Measurements from ENCODE around the gene CD109.
"Not testable (repeated sequence)": the region's sequence is repeated elsewhere in the genome, so short reads cannot be mapped to it uniquely, and the experiment has no call there.

The CD109 gene

DNA sequence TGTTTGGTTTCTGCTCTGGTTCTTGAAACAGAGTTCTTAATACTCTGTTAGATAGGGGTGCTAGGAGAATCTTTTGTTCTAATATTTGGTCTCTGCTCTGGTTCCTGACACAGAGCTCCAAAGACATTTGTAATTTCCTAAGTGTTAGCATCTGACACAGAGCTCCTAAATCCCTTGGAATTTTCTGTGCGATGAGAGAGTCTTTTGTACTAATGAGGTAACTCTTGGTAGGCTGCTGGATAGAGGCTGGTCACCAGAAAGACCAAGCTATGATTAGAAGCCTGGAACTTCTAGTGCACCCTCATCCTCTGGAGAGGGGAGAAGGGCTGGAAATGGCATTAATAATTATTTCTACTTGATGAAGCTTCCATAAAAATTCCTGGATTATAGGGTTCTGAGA is 7.7 kb upstream of the CD109 start:
- no peak for DNase-seq (ENCODE audit: low read depth)

DNA sequence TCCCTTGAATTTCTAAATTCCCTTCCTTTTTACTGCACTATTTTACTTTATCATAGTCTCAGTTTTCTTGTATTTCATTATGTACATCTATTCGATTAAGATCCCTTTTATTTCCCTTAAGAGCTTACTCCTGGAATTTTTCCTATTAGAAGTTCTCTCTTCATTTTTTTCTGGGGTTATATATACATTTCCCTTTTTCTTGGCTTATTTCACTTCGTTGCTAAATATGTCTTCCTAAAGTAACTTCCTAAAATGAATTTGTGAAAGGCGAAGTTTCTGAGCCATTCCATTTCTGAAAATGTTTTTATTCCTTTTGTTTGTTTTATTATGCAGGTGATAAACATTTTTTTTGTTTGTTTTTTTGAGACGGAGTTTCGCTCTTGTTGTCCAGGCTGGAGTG is 5.9 kb upstream of the CD109 start:
- DNase-seq (ENCODE audit: low read depth) = no peak

DNA sequence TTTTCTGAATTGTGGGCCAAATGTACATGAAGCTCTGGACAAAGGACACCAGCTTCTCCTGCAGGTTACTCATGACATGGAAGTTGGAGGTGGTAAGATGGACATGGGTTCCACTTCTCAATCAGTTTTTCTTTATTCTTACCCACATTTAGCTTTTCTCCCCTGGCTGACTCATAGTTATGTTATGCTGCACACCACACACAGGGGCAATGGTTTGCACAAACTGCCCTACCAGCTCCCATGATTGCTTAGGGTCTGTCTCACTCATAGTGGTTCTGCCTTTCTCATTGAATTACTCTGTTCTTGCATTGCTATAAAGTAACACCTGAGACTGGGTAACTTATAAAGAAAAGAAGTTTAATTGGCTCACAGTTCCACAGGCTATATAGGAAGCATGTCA is 4.5 kb upstream of the CD109 start:
- no peak for DNase-seq (ENCODE audit: low read depth)

DNA sequence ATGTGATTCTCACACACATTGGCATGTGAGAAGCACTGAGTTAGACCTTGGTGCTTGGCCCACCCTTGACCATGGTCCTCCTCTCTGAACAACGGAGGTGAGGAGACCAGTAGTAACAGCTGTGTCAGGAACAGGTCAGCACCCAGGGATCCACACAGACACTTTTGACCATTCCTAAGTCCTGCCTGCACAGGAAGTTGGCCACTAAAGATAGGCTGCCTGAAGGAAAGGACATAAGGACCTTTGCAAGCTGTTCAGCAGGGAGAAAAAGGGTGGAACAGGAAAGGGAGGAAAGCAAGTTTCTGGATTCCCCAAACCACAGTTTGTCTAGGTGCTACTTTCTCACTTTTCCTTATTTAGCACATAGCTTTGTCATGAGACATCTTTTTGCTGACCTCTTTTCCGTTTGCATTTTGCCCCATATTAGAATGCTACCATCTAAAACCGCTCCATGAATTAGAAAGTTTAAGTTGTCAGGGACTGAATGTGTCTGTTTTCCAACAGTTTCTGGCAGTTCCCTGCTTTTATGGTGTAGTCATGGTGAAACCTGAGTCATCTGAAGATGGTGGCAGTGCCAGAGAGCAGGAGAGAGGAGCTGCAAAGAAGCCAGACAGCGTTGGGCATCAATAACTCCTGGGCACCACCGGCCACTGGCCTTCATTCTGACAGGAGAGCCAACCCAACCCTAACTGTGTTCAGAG is 1.1 kb upstream of the CD109 start:
- no peak for DNase-seq (ENCODE audit: low read depth)

DNA sequence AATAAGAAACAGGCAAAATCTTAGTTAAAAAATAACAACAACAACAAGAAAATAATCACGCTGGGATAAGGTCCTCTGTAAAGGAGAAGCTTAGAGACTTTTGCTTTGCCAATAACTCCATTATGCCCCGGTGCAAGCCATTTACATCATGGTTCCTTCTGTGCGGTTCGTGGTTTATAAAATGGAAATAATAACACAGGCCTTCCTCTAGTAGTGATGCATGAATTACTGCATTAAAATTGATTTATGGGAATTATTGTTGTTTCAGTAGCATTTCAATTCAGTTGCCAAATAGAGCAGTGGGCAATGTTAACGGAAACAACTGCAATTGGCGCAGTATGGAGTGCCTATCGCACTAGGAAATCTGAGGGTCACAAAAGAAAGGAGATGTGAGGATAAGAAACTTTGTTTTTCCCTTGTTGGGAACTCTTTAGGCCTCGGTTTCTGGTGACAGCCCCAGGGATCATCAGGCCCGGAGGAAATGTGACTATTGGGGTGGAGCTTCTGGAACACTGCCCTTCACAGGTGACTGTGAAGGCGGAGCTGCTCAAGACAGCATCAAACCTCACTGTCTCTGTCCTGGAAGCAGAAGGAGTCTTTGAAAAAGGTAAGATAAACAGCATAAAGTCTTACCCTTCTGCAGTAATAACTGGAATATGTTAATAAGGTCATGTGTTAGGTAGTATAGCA is 1.1 kb downstream of the CD109 start:
- no peak for DNase-seq (ENCODE audit: low read depth)

DNA sequence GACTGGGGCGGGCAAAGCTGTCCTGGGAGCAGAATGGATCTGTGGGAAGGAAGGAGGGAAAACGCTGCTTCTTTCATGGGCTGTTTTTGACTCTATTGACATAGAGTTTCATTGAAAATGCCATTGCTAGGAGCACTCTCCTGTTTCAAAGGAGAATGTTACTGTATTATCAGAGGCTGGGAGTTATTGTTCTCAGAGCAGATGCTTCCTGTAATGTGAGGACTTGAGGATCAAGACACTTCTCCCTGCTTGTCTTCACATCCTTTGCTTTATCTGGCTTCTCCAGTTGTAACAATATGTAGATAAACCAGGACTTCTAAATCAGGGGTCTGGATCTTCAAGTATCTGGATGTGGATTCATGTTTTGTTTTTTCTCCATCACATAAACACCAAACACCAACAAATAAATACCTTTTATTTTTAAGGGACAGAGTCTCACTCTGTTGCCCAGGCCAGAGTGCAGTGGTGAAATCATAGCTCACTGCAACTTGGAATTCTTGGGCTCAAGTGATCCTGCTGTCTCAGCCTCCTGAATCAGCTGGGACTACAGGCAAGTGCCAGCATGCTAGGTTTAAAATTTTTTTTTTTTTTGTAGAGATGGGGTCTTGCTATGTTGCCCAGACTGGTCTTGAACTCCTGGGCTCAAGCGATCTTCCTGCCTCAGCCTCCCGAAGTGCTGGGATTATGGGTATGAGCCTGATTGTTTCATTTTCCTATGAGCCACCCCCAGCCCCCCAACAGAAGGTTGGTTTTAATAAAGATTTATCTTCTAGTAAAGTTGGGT is 3.9 kb downstream of the CD109 start:
- DNase-seq (ENCODE audit: low read depth) = no peak

DNA sequence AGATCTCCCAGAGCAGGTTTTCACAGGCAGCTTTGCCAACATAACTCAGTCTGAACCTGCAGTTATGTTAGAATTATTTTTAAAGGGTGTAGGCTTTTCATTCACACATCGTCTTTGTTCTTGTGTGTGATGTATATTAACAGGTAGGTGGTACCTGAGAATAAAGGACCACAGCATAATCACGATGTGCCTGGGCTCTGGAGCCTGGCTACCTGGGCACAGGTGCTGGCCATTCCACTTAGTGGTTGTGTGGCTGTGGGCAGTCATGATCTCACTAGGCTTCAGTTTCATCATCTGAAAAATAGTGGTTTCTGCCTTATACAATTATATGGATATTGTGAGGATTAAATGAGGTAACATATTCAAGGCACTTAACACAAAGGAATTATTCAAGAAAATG is 6.4 kb downstream of the CD109 start:
- no peak for DNase-seq (ENCODE audit: low read depth)

DNA sequence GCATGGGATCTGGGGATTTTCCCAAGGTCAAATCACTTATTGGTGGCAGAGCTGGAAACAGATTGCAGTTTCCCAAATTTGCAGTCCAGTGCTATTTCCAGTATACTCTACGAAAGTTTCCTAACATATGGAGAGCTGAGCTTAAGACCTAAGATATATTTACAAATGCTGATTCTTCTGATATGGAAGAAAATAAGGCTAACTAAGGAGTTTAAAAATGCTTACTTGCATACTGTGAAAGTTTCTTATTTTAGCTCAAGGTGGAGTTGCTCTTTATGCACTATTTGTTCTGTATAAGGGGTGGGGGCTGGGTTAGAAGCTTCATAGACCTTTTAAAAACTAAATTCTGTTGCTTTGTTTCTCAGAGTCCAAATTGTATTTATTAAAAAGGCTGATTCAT is 7.5 kb downstream of the CD109 start:
- DNase-seq (ENCODE audit: low read depth) = no peak

DNA sequence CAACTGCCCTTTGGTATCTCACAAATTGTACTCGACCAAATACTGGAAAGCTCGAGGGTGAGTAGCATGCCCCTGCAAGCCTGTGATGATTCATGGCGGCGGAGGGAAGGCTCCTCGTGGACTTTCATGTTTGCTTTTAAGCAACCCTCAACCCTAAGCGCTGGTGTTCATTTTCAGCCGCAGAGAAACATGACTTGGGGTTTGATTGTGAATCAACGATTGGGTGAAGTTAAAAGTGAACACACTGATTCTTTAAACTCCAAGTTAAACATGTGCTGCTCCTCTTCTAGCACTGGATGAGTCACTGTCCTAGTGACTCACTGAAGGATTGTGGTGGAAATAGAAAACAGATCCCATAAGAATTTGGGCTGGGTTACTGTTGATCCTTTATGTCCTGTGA is 8.3 kb downstream of the CD109 start:
- DNase-seq (ENCODE audit: low read depth) = no peak

DNA sequence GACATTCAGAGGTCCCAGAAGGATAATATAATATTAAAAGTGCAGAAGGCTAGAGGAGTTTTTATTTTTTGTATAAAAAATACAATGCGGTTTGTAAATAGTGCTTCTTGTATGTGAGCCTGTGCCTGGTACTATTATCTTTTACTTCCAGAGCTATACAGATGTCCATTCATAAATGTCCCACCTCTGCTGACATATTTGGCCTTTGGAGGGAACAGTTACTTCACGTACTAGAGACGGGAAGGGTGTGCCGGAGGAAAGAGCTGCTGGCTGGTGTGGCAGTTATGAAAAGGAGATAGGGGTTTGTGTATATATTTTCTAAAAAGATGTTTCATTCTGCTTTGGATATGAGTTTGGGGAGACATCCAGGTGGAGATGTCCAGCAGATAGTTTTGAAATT is 8.8 kb downstream of the CD109 start:
- no peak for DNase-seq (ENCODE audit: low read depth)

DNA sequence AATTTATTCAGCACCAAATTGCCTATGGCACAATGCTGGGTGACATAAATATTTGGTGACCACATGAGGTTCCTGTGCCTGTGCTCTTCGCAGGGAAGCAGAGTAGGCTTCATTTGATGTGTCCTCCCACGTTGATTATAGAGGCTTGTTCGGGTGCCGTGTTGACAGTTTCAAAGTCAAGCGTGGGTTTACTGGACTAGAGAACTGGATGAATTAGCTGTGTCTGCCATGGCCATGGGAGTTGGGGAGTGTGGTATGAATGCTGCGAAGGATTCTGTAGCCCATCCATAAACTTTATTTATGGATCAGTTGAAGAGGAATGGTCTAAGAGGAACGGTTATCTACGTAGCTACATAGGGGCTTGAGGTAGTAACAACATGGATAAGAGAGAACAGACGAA is 11.0 kb downstream of the CD109 start:
- DNase-seq (ENCODE audit: low read depth) = no peak

DNA sequence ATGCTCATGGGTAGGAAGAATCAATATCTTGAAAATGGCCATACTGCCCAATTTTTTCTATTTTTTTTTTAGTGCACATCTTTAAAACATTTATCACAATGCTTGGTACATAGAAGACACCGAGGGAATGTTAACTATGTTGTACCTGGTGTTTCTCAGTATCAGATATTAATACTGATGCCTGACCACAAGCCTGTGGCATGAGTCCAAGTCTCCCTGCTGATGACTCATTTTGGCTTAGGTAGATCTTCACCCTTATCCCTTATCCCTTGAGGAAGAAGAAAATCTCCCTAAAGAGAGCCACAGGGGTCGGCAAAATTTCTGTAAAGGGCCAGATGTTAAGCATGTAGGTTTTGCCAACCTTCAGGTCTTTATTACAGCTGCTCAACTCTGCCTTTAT is 14.5 kb downstream of the CD109 start:
- DNase-seq (ENCODE audit: low read depth) = no peak

DNA sequence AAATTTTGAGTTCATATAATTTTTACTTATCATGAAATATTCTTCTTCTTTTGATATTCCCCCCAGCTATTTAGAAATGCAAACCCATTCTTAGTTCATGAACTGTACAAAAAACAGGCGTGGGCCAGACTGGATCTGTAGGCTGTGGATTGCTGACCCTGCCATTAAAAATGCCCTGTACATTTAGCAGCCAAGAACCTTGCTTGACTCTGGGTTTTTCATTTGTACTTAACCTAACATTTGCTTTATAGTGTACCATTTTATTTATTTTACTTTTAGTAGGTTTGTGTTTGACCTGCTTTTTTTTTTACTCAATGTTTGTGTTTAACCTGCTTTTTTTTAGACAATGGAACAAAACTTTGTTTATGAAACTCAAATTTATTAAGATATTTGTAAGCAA is 14.9 kb downstream of the CD109 start:
- no peak for DNase-seq (ENCODE audit: low read depth)

DNA sequence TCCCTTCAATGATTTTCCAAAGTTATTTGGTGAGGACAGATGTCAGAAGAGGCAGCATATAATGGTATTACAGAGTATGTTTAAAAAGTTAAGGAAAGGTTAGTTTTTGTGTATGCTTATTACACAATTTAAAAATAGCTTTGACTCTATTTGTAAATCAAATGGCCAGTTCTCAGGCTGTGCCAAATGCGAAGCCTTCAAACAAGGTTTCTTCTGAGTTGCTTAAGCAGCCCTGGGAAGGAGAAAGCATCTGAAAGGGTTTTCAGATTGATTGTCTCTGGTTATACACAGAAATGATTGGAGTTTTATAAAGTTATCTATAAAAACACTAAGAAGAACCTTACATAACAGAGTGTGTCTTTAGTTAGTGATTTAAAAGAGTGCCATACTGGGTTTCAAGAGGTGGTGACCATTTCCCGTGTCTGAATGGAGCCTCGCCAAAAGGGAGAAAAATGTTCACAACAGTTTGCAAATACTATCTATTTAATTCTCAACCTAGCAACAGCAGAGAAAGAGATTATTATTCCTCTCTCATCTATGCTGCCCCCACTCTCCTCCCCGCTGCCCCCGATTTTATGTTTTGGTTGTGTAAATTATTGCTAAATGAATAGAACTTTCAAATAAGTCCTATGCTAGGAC is 16.7 kb downstream of the CD109 start:
- DNase-seq (ENCODE audit: low read depth) = no peak

DNA sequence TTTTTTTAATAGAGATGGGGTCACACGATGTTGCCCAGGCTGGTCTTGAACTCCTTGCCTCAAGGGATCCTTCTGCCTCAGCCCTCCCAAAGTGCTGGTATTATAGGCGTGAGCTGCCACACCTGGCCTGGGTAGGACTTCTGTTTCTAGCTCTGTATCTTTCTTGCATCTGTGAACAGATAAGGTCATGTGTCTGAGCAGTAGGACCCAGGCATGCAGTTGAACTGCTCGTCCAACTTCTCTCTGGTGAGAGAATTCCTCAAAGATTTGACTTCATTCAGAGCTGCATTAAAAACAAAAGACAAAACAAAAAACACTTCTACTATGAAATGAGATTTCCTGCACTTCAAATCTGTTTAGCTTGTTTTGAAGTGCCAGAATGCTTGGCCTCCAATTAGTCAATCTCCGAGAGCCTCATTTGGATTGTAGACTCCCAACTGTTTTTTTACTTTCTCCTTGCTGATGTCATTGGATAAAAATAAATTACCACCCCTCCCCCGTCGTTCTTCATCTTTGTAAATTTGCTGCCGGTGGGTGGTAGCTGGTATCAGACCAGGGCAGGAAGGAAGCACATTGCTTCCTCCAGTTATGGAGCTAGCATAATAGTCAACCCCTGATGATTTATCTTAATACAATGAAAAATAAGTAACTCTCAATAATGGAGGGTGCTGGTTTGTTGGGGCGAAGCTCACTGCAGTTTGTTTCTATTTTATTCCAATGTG is 17.6 kb downstream of the CD109 start:
- DNase-seq (ENCODE audit: low read depth) = no peak

DNA sequence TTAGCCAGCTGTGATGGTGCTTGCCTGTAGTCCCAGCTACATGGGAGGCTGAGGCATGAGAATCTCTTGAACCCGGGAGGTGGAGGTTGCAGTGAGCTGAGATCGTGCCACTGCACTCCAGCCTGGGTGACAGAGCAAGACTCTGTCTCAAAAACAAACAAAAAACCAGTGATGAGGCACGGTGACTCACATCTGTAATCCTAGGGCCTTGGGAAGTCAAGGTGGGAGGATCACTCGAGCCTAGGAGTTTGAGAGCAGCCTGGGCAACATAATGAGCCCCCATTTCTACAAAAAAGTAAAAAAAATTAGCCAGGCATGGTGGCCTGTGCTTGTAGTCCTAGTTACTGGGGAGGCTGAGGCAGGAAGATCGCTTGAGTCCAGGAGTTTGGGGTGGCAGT is 19.1 kb downstream of the CD109 start:
- not testable (repeated sequence) for DNase-seq (ENCODE audit: low read depth)

DNA sequence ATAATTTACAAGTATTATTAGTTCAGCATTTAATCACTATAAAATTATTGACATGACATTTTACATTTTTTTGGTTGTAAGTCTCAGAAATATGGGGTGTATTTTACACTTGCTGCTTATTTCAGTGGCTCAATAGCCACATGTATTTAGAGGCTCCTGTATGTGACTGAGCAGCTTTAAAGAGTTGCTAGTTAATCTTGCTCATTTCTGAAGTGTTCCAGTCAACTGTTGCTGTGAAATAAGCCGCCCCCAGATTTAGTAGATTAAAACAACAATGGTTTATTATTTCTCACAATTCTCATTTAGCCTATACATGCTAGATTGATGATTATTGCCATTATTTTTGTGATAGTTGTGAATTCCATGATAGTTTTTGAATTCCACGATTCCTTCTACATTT is 23.0 kb downstream of the CD109 start:
- no peak for DNase-seq (ENCODE audit: low read depth)

DNA sequence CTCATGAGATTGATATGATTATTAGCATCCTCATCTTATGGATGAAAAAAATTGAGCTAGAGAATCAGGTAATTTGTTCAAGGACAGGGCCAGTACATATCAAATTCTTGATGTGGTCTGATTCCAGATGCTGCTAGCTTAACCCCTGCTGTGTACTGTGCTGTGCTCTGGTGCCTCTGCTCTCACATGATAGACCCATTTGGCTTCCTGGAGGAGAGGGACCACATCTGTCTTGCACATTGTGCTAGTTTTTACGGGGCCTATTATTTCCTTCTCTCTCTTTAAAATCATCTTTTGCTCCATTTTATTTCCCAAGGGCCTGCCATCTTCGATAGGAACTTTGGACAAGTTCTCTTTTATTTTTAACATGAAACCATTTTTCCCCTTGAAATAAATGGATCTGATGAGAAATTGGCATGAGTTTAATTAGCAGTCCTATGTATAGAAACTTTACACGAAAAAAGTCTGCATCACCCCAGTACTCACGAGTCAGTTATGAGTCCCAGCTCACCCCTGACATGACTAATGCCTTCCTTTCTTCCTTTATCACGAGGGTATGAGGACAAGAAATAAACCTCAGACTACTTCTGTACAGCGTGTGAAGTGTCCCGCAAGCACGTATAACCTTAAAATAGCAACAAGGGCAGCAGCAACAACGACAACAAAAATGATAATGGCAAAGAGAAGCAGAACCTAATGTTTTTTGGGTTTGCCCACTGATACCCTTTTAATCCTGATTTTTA is 26.5 kb downstream of the CD109 start:
- no peak for DNase-seq (ENCODE audit: low read depth)

DNA sequence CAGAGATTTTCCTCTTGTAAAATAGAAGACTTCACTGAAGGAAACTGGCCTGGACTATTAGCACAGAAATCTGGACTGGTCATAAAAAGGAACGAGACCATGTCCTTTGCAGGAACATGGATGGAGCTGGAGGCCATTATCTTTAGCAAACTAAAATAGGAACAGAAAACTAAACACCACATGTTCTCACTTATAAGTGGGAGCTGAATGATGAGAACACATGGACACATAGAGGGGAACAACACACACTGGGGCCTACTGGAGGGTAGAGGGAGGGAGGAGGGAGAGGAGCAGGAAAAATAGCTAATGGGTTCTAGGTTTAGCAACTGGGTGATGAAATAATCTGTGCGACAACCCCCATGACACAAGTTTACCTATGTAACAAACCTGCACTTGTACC is 27.5 kb downstream of the CD109 start:
- not testable (repeated sequence) for DNase-seq (ENCODE audit: low read depth)

DNA sequence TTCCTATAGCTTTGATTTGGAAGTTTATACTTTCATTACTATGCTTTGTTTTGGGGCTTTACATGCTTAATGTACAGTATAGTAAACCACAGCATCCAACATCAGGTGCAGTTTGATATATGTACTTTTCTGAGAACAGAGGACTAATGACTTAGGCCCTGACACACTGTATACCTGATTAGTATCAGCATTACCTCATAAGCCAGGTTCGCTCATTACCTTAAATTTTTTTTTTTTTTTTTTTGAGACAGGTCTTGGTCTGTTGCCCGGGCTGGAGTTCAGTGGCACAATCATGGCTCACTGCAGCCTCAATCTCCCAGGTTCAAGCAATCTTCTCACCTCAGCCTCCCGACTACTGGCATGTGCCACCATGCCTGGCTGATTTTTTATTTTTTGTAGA is 28.4 kb downstream of the CD109 start:
- no peak for DNase-seq (ENCODE audit: low read depth)

DNA sequence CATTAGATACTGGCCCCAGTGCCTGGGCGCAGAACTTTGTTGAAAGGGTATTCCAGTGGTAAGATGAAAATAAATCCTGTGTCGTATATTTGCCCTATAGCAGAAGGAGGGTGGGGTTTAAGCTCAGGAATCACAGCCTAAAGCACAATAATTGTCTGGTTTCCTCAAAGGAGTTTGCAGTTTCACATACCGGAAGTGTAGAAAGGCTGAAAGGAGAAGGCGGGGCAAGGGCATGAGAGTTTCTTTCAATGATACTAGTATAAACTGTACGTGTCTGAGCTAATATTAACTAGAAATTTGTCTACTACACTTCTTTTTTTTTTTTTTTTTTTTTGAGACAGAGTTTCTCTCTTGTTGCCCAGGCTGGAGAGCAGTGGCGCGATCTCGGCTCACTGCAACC is 29.2 kb downstream of the CD109 start:
- not testable (repeated sequence) for DNase-seq (ENCODE audit: low read depth)

Data from stimulated activated CD8-positive, alpha-beta memory T cell treated with anti-CD3 and anti-CD28 coated beads, Interleukin-15, amount 100 ng/mL, for 24 hours (primary cell).